NCI-H2227 (cell line): ENCODE measurements around the gene OR1J2.

Experiments
- DNase-seq: peaks from one replicate; lab custom pipeline; 2025; ENCODE audit not compliant: unreplicated experiment; lab: John Stamatoyannopoulos, UW

The OR1J2 gene

GRCh38 chr9:122546196-122546595, 35.6 kb downstream of the OR1J2 start:
- peak; percentile 1 for DNase-seq

- no peak for DNase-seq
These were observed 40.8 kb downstream of the OR1J2 start for GRCh38 chr9:122551371-122551770.

GRCh38 chr9:122552812-122553211, 42.2 kb downstream of the OR1J2 start, which contains the start of gene OR1N2:
TSS of gene OR1N2 (plus strand) at chr9:122553112. CDS start at chr9:122553212, 100 bp downstream.
- DNase-seq: no peak
